ENCODE results near the gene PIP.
"Not testable (repeated sequence)": the region's sequence is repeated elsewhere in the genome, so short reads cannot be mapped to it uniquely, and the experiment has no call there.

PIP gene, protein sequence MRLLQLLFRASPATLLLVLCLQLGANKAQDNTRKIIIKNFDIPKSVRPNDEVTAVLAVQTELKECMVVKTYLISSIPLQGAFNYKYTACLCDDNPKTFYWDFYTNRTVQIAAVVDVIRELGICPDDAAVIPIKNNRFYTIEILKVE

GRCh38 chr7:143131781-143132180 is at the start of gene PIP:
Gene PIP (plus strand): TSS chr7:143132077. CDS start chr7:143132117, 40 bp downstream.
- DNase-seq (ENCODE audit: low read depth in 4 of 4, low spot score in 1 of 4), result no peak

GRCh38 chr7:143085109-143085508 is 46.8 kb upstream of the PIP start:
- DNase-seq (ENCODE audit: low read depth in 4 of 4, low spot score in 1 of 4), result no peak

DNA sequence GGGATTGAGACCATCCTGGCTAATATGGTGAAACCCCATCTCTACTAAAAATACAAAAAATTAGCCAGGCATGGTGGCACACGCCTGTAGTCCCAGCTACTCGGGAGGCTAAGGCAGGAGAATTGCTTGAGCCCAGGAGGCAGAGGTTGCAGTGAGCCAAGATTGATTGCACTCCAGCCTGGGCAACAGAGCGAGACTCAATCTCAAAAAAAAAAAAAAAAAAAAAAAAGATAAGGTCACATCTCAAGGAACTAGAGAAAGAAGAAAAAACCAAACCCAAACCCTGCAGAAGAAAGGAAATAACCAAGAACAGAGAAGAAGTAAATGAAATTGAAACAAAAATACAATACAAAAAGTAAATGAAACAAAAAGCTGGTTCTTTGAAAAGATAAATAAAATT is 46.3 kb upstream of the PIP start:
- DNase-seq (ENCODE audit: low read depth in 4 of 4, low spot score in 1 of 4), result not testable (repeated sequence)

DNA sequence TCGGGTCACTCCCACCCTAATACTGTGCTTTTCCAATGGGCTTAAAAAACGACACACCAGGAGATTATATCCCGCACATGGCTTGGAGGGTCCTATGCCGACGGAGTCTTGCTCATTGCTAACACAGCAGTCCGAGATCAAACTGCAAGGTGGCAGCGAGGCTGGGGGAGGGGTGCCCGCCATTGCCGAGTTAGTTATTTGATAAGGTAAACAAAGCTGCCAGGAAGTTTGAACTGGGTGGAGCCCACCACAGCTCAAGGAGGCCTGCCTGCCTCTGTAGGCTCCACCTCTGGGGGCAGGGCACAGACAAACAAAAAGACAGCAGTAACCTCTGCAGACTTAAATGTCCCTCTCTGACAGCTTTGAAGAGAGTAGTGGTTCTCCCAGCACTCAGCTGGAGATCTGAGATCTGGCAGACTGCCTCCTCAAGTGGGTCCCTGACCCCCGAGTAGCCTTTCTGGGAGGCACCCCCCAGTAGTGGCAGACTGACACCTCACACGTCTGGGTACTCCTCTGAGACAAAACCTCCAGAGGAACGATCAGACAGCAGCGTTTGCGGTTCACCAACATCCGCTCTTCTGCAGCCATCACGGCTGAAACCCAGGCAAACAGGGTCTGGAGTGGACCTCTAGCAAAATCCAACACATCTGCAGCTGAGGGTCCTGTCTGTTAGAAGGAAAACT is 43.2 kb upstream of the PIP start:
- not testable (repeated sequence) for DNase-seq (ENCODE audit: low read depth in 4 of 4, low spot score in 1 of 4)

- no peak for DNase-seq (ENCODE audit: low read depth in 4 of 4, low spot score in 1 of 4)
Observed at GRCh38 chr7:143096146-143096545, 35.7 kb upstream of the PIP start.

- DNase-seq (ENCODE audit: low read depth in 4 of 4, low spot score in 1 of 4), result not testable (repeated sequence)
Observed at GRCh38 chr7:143099579-143099978, 32.3 kb upstream of the PIP start.

DNA sequence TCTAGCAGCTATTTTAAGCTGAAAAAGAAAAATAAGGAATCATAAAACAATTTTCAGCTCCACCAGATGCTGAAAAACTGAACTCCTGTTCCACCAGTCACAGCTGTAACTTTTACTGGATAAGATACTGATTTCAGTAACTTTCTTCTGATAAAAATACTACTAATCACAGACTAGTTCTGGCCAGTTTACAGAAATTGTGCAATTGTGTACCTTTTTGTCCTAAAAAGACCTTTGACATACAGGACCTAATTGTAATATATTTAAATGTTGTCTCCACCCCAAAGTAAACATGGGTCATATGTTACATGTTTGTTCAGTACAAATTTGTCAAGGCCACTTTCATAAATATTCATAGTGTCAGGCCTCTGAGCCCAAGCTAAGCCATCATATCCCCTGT is 27.1 kb upstream of the PIP start:
- no peak for DNase-seq (ENCODE audit: low read depth in 4 of 4, low spot score in 1 of 4)

GRCh38 chr7:143108019-143108418 is 23.9 kb upstream of the PIP start:
- DNase-seq (ENCODE audit: low read depth in 4 of 4, low spot score in 1 of 4), result not testable (repeated sequence)

DNA sequence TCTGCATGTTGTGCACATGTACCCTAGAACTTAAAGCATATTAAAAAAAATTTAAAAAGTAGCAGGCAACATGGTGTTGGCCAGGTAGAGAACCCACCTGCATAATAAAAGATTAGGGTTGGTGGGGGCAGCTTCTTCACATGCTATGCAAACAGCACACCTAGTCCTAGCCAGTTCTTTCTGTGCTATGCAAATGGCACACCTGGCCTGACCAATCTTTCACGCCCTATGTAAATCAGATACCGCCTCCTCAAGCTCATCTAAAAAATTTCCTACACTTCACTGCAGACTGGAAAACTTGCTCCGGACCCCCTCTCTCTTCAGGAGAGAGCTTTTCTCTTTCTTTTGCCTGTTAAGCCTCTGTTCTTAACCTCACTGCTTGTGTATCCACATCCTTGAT is 14.5 kb upstream of the PIP start:
- no peak for DNase-seq (ENCODE audit: low read depth in 4 of 4, low spot score in 1 of 4)

GRCh38 chr7:143120691-143121405 is 11.0 kb upstream of the PIP start:
- DNase-seq (ENCODE audit: low read depth in 4 of 4, low spot score in 1 of 4), result no peak

DNA sequence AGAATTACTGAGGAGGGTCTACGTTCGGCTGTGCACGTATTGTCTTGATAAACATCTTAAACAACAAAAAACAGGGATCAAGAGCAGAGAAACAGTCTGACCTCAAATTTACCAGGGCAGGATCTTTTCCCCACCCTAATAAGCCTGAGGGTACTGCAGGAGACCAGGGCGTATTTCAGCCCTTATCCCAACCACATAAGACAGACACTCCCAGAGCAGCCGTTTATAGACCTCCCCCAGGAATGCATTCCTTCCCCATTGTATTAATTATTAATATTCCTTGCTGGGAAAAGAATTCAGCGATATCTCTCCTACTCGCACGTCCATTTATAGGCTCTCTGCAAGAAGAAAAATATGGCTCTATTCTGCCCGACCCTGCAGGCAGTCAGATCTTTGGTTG is 8.6 kb upstream of the PIP start:
- DNase-seq (ENCODE audit: low read depth in 4 of 4, low spot score in 1 of 4), result not testable (repeated sequence)

GRCh38 chr7:143126146-143126545 is 5.7 kb upstream of the PIP start:
- no peak for DNase-seq (ENCODE audit: low read depth in 4 of 4, low spot score in 1 of 4)

GRCh38 chr7:143129051-143129450 is 2.8 kb upstream of the PIP start:
- no peak for DNase-seq (ENCODE audit: low read depth in 4 of 4, low spot score in 1 of 4)

DNA sequence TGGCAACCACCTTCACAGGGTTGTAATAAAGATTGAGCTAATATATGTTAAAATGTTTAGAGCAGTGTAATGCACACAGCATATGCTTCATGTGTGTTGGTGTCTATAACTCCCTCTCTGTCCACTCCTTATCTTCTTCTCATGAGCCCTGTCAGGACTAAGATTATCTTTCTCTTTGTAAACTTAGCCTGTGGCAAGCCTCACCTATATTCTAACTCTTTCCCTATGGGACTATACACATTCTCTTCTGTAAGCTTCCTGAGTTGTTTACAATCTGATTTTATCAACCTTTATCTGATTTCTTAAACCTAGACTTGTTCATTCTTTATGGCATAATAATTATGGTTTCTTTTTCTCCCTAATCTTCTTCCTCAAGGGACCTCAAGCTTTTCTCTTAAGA is 2.4 kb upstream of the PIP start:
- DNase-seq (ENCODE audit: low read depth in 4 of 4, low spot score in 1 of 4), result no peak

- no peak for DNase-seq (ENCODE audit: low read depth in 4 of 4, low spot score in 1 of 4)
Observed at GRCh38 chr7:143130541-143130940, 1.3 kb upstream of the PIP start.

- DNase-seq (ENCODE audit: low read depth in 4 of 4, low spot score in 1 of 4), result no peak
Observed at GRCh38 chr7:143147070-143147469, 15.2 kb downstream of the PIP start.

- no peak for DNase-seq (ENCODE audit: low read depth in 4 of 4, low spot score in 1 of 4)
Observed at GRCh38 chr7:143148050-143148449, 16.2 kb downstream of the PIP start.

- DNase-seq (ENCODE audit: low read depth in 4 of 4, low spot score in 1 of 4), result no peak
Observed at GRCh38 chr7:143148651-143149050, 16.8 kb downstream of the PIP start.

DNA sequence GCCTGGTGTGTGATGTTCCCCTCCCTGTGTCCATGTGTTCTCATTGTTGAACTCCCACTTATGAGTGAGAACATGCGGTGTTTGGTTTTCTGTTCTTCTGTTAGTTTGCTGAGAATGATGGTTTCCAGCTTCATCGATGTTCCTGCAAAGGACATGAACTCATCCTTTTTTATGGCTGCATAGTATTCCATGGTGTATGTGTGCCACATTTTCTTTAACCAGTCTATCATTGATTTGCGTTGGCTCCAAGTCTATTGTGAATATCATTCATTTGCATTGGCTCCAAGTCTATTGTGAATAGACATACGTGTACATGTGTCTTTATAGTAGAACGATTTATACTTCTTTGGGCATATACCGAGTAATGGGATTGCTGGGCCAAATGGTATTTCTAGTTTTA is 18.8 kb downstream of the PIP start:
- not testable (repeated sequence) for DNase-seq (ENCODE audit: low read depth in 4 of 4, low spot score in 1 of 4)

- not testable (repeated sequence) for DNase-seq (ENCODE audit: low read depth in 4 of 4, low spot score in 1 of 4)
Observed at GRCh38 chr7:143158617-143159016, 26.7 kb downstream of the PIP start.

- no peak for DNase-seq (ENCODE audit: low read depth in 4 of 4, low spot score in 1 of 4)
Observed at GRCh38 chr7:143171697-143172096, 39.8 kb downstream of the PIP start.

GRCh38 chr7:143172354-143172753 is 40.5 kb downstream of the PIP start:
- no peak for DNase-seq (ENCODE audit: low read depth in 4 of 4, low spot score in 1 of 4)
